GM12875 (cell line): ENCODE data around the gene ZNF814.
"Not testable (repeated sequence)": the region's sequence is repeated elsewhere in the genome, so short reads cannot be mapped to it uniquely, and the experiment has no call there.

Experiments
- H3K4me3 ChIP-seq: one replicate; pipeline ENCODE4 v1.5.1; 2011; ENCODE audit warnings: low read depth, low read length, control low read depth
- CTCF ChIP-seq: IDR thresholded peaks from 2 replicates; pipeline ENCODE4 v1.5.1; 2011; ENCODE audit warnings: low read depth, mild to moderate bottlenecking, control low read depth, inconsistent platforms, low read length, moderate library complexity, borderline replicate concordance; ENCODE audit not compliant: insufficient read depth

Gene ZNF814

GRCh38 chr19:57886046-57886445, 2.8 kb downstream of the ZNF814 start:
- H3K4me3 ChIP-seq: no peak overlapping the region
- no peak for TF ChIP-seq CTCF

GRCh38 chr19:57873883-57874799, 14.7 kb downstream of the ZNF814 start:
- H3K4me3 ChIP-seq: not testable (repeated sequence)

- H3K4me3 ChIP-seq: no peak overlapping the region
Observed at GRCh38 chr19:57872450-57872849, 16.4 kb downstream of the ZNF814 start.

GRCh38 chr19:57870225-57870624, 18.6 kb downstream of the ZNF814 start:
- H3K4me3 ChIP-seq: no peak overlapping the region
- no peak for TF ChIP-seq CTCF

More at GRCh38 chr19:57872450-57872849, 16.4 kb downstream of the ZNF814 start:
- no peak for TF ChIP-seq CTCF

- H3K4me3 ChIP-seq: not testable (repeated sequence)
Observed at GRCh38 chr19:57869655-57870054, 19.2 kb downstream of the ZNF814 start.

GRCh38 chr19:57867868-57868492, 20.9 kb downstream of the ZNF814 start:
- no peak for TF ChIP-seq CTCF

GRCh38 chr19:57862351-57862750, 26.5 kb downstream of the ZNF814 start:
- not testable (repeated sequence) for H3K4me3 ChIP-seq

More at GRCh38 chr19:57867868-57868492, 20.9 kb downstream of the ZNF814 start:
- H3K4me3 ChIP-seq: no peak overlapping the region

GRCh38 chr19:57854117-57854516, 34.7 kb downstream of the ZNF814 start:
- H3K4me3 ChIP-seq: not testable (repeated sequence)

GRCh38 chr19:57851812-57852603, 36.8 kb downstream of the ZNF814 start:
- H3K4me3 ChIP-seq: not testable (repeated sequence)
